Tibial artery (tissue), 4 donors: ENCODE measurements around the gene DLG1.

Experiments
- DNase-seq, 2 donors: peaks; one replicate each; pipeline ENCODE4 v3.0.0-alpha.2; 2019
- H3K27ac ChIP-seq, 2 donors: fragments of 200-600 bp; sonication (generic) in 1 of 2; 1 replicate in 1 of 2; 2 replicates in 1 of 2; pipeline ENCODE4 v1.5.1; 2018 to 2019; ENCODE audit warnings: mild to moderate bottlenecking in 1 of 2
- H3K27me3 ChIP-seq, 2 donors: fragments of 200-600 bp; sonication (generic) in 1 of 2; one replicate each; pipeline versions ENCODE4 v1.5.1 to v1.6.0; 2016 to 2019
- H3K36me3 ChIP-seq, 3 donors: fragments of 200-600 bp; sonication (generic) in 2 of 3; one replicate each; pipeline ENCODE4 v1.5.1; 2016 to 2019; ENCODE audit warnings: mild to moderate bottlenecking in 2 of 3
- H3K4me1 ChIP-seq, 4 donors: fragments of 200-600 bp; sonication (generic) in 2 of 4; 1 replicate in 3 of 4; 2 replicates in 1 of 4; pipeline ENCODE4 v1.5.1; 2016 to 2019
- H3K4me3 ChIP-seq, 2 donors: fragments of 200-600 bp; sonication (generic) in 1 of 2; 1 replicate in 1 of 2; 2 replicates in 1 of 2; pipeline ENCODE4 v1.5.1; 2018 to 2019; ENCODE audit warnings: mild to moderate bottlenecking in 2 of 2
- H3K9me3 ChIP-seq, 3 donors: fragments of 200-600 bp; sonication (generic) in 1 of 3; one replicate each; pipeline ENCODE4 v1.5.1; 2016 to 2019
- CTCF ChIP-seq, 2 experiments: fragments of 200-600 bp in 1 of 2; fragments of 450-650 bp in 1 of 2; IDR thresholded peaks; one replicate each; pipeline ENCODE4 v1.5.1; 2017 to 2019; ENCODE audit warnings: antibody characterized with exemption in 2 of 2, mild to moderate bottlenecking in 1 of 2, moderate library complexity in 1 of 2
- intact Hi-C: fragments of 100-400 bp; cut with DNase I; formaldehyde crosslinking; loops from one replicate; pipeline ENCODE4 v1.15.0; 2023; ENCODE audit warnings: low total_unique reads

Gene DLG1

GRCh38 chr3:197083486-197083885, 214.9 kb downstream of the DLG1 start:
- no peaks in the 10 kb centered on the region for H3K9me3 ChIP-seq
- intact Hi-C loops, result no loop called here
- no peaks in the 10 kb centered on the region for H3K27me3 ChIP-seq
- no peak for TF ChIP-seq CTCF (IDR thresholded peaks at IDR 0.05)
- no peaks in the 10 kb centered on the region for H3K4me1 ChIP-seq
- no peak overlapping the region for H3K27ac ChIP-seq
- no peak overlapping the region for H3K4me3 ChIP-seq
- no peak for DNase-seq
- H3K36me3 ChIP-seq, result no peaks in the 10 kb centered on the region

GRCh38 chr3:197082871-197083270, 215.5 kb downstream of the DLG1 start:
- Histone ChIP-seq H3K27ac (no peak overlapping the region), H3K36me3 (no peaks in the 10 kb centered on the region), H3K4me3 (no peak overlapping the region), H3K4me1 (no peaks in the 10 kb centered on the region), H3K9me3 (no peaks in the 10 kb centered on the region), H3K27me3 (no peaks in the 10 kb centered on the region)
- intact Hi-C loops, result no loop called here
- TF ChIP-seq CTCF (IDR thresholded peaks at IDR 0.05), result no peak
- DNase-seq, result no peak

GRCh38 chr3:197080344-197080743, 218.1 kb downstream of the DLG1 start:
- DNase-seq, result no peak
- intact Hi-C loops, result no loop called here
- Histone ChIP-seq H3K4me1 (no peaks in the 10 kb centered on the region), H3K27me3 (no peaks in the 10 kb centered on the region), H3K36me3 (peaks cover 3 to 15% (median 10%) of the 10 kb centered on the region in 3 donors), H3K9me3 (no peaks in the 10 kb centered on the region), H3K4me3 (no peak overlapping the region), H3K27ac (no peak overlapping the region)
- TF ChIP-seq CTCF (IDR thresholded peaks at IDR 0.05), result no peak

- DNase-seq, result no peak
- H3K27me3 ChIP-seq, result no peaks in the 10 kb centered on the region
- peaks cover 3 to 17% (median 15%) of the 10 kb centered on the region in 3 donors for H3K36me3 ChIP-seq
- H3K27ac ChIP-seq, result no peak overlapping the region
- no peaks in the 10 kb centered on the region for H3K9me3 ChIP-seq
- TF ChIP-seq CTCF (IDR thresholded peaks at IDR 0.05), result no peak
- no peak overlapping the region for H3K4me3 ChIP-seq
- intact Hi-C loops, result no loop called here
- H3K4me1 ChIP-seq, result no peaks in the 10 kb centered on the region
Measured at GRCh38 chr3:197076415-197076814, 222.0 kb downstream of the DLG1 start.

- Histone ChIP-seq H3K4me3 (no peak overlapping the region), H3K4me1 (no peaks in the 10 kb centered on the region), H3K27ac (no peak overlapping the region), H3K36me3 (peaks cover 20 to 24% (median 24%) of the 10 kb centered on the region in 3 donors), H3K27me3 (no peaks in the 10 kb centered on the region), H3K9me3 (no peaks in the 10 kb centered on the region)
- TF ChIP-seq CTCF (IDR thresholded peaks at IDR 0.05), result no peak
- no peak for DNase-seq
- intact Hi-C loops, result no loop called here
Measured at GRCh38 chr3:197068077-197068476, 230.3 kb downstream of the DLG1 start.

GRCh38 chr3:197064771-197065170, 233.6 kb downstream of the DLG1 start:
- Histone ChIP-seq H3K36me3 (peaks cover 24 to 39% (median 35%) of the 10 kb centered on the region in 3 donors), H3K9me3 (no peaks in the 10 kb centered on the region), H3K27me3 (no peaks in the 10 kb centered on the region), H3K27ac (no peak overlapping the region), H3K4me3 (no peak overlapping the region), H3K4me1 (no peaks in the 10 kb centered on the region)
- intact Hi-C loops, result no loop called here
- DNase-seq, result no peak
- TF ChIP-seq CTCF (IDR thresholded peaks at IDR 0.05), result no peak
